DND-41 (cell line): ENCODE measurements around the gene KCNS3.

Experiments
- ATAC-seq: fragments of 200-7000 bp; cut with Tn5 transposase; 3 replicates; pipeline ENCODE4 v1.9.1; 2021; ENCODE audit warnings: low read depth; ENCODE audit not compliant: insufficient read depth
- DNase-seq: peaks from one replicate; pipeline ENCODE4 v3.0.0-alpha.2; 2020
- H2AFZ ChIP-seq: 2 replicates; pipeline ENCODE4 v1.6.0; 2012; ENCODE audit warnings: low read depth, low read length
- H3K27ac ChIP-seq: 2 replicates; pipeline ENCODE4 v1.5.1; 2012; ENCODE audit warnings: low read length, inconsistent platforms
- H3K27me3 ChIP-seq: fragments of 200-600 bp; sonication (generic); 2 replicates; pipeline ENCODE4 v1.6.0; 2012; ENCODE audit warnings: low read length, mild to moderate bottlenecking, inconsistent platforms; ENCODE audit not compliant: insufficient read depth, poor library complexity
- H3K36me3 ChIP-seq: 2 replicates; pipeline ENCODE4 v1.5.1; 2012; ENCODE audit warnings: low read length, inconsistent platforms; ENCODE audit not compliant: insufficient read depth
- H3K4me1 ChIP-seq: 2 replicates; pipeline ENCODE4 v1.5.1; 2012; ENCODE audit warnings: mild to moderate bottlenecking, low read length; ENCODE audit not compliant: insufficient read depth
- H3K4me2 ChIP-seq: 2 replicates; pipeline ENCODE4 v1.6.0; 2012; ENCODE audit warnings: mild to moderate bottlenecking, moderate library complexity, low read length, inconsistent platforms; ENCODE audit not compliant: insufficient read depth
- H3K4me3 ChIP-seq, 2 experiments: fragments of 200-600 bp in 1 of 2; shearing (Covaris generic) in 1 of 2; 2 replicates each; pipeline ENCODE4 v1.5.1; 2012 to 2016; ENCODE audit warnings: inconsistent platforms in 2 of 2, low read length in 2 of 2, mild to moderate bottlenecking in 2 of 2, low read depth in 1 of 2, moderate library complexity in 1 of 2
- H3K79me2 ChIP-seq: 2 replicates; pipeline ENCODE4 v1.6.0; 2012; ENCODE audit warnings: low read length, inconsistent platforms; ENCODE audit not compliant: insufficient read depth
- H3K9ac ChIP-seq: 2 replicates; pipeline ENCODE4 v1.6.0; 2012; ENCODE audit warnings: low read depth, mild to moderate bottlenecking, inconsistent platforms, low read length, moderate library complexity
- H3K9me3 ChIP-seq: 2 replicates; pipeline ENCODE4 v1.5.1; 2012; ENCODE audit warnings: low read length, moderate library complexity, mild to moderate bottlenecking, inconsistent platforms; ENCODE audit not compliant: insufficient read depth, severe bottlenecking
- H4K20me1 ChIP-seq: 2 replicates; pipeline ENCODE4 v1.6.0; 2012; ENCODE audit warnings: low read length; ENCODE audit not compliant: insufficient read depth
- EZH2 ChIP-seq: IDR thresholded peaks from 3 replicates; pipeline ENCODE4 v1.6.1; 2012; ENCODE audit warnings: borderline replicate concordance, low read depth, mild to moderate bottlenecking, moderate library complexity, low read length, inconsistent platforms; ENCODE audit not compliant: severe bottlenecking
- TF ChIP-seq, protein P1 (sequence below): IDR thresholded peaks from 2 replicates; pipeline ENCODE4 v1.5.1; 2012; ENCODE audit warnings: borderline replicate concordance, low read length, moderate library complexity, mild to moderate bottlenecking; ENCODE audit not compliant: poor library complexity, severe bottlenecking; ENCODE audit errors: extremely low read depth

Gene KCNS3

GRCh38 chr2:17976871-17977746 is 98.6 kb downstream of the KCNS3 start:
- H4K20me1 ChIP-seq, result no peaks in the 10 kb centered on the region
- TF ChIP-seq, protein P1, sequence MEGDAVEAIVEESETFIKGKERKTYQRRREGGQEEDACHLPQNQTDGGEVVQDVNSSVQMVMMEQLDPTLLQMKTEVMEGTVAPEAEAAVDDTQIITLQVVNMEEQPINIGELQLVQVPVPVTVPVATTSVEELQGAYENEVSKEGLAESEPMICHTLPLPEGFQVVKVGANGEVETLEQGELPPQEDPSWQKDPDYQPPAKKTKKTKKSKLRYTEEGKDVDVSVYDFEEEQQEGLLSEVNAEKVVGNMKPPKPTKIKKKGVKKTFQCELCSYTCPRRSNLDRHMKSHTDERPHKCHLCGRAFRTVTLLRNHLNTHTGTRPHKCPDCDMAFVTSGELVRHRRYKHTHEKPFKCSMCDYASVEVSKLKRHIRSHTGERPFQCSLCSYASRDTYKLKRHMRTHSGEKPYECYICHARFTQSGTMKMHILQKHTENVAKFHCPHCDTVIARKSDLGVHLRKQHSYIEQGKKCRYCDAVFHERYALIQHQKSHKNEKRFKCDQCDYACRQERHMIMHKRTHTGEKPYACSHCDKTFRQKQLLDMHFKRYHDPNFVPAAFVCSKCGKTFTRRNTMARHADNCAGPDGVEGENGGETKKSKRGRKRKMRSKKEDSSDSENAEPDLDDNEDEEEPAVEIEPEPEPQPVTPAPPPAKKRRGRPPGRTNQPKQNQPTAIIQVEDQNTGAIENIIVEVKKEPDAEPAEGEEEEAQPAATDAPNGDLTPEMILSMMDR, result no peak
- TF ChIP-seq EZH2, result no peak
- H3K27ac ChIP-seq, result no peak overlapping the region
- ATAC-seq (no peak), DNase-seq (no peak)
- H3K4me2 ChIP-seq, result no peak overlapping the region
- no peak overlapping the region for H3K9ac ChIP-seq
- no peak overlapping the region for H3K4me3 ChIP-seq
- H2AFZ ChIP-seq, result no peak overlapping the region
- H3K27me3 ChIP-seq, result no peaks in the 10 kb centered on the region
- H3K9me3 ChIP-seq, result no peaks in the 10 kb centered on the region
- H3K79me2 ChIP-seq, result no peaks in the 10 kb centered on the region
- no peaks in the 10 kb centered on the region for H3K4me1 ChIP-seq
- H3K36me3 ChIP-seq, result no peaks in the 10 kb centered on the region

GRCh38 chr2:17979707-17980106 is 101.2 kb downstream of the KCNS3 start:
- Histone ChIP-seq H3K79me2 (no peaks in the 10 kb centered on the region), H3K4me1 (no peaks in the 10 kb centered on the region), H3K4me3 (no peak overlapping the region), H4K20me1 (no peaks in the 10 kb centered on the region), H3K9ac (no peak overlapping the region), H3K36me3 (no peaks in the 10 kb centered on the region), H3K4me2 (no peak overlapping the region), H3K27ac (no peak overlapping the region), H2AFZ (no peak overlapping the region), H3K27me3 (no peaks in the 10 kb centered on the region), H3K9me3 (no peaks in the 10 kb centered on the region)
- TF ChIP-seq, protein P1, result no peak
- no peak for TF ChIP-seq EZH2
- ATAC-seq, result no peak
- no peak for DNase-seq

DNA sequence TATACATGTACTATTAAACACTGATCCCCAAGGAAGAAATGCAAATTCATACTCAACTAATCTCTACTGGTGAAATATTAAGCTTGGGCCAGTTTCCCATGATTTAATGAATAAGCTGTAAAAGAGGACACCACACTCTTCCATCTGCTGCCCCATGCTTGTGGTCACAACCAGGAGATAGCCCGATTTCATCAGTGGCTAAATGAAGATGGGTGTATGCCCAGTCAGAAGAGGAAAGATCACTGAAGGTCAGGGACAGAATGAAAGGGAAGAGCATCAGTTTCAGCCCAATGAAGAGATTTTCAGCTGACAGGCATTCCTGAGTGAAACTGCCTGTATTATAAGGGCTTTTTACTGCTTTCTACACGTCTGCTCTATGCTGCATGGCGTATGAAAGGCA is 103.5 kb downstream of the KCNS3 start:
- ATAC-seq (no peak), DNase-seq (no peak)
- no peaks in the 10 kb centered on the region for H3K27me3 ChIP-seq
- H3K4me1 ChIP-seq, result no peaks in the 10 kb centered on the region
- H3K4me3 ChIP-seq, result no peak overlapping the region
- no peaks in the 10 kb centered on the region for H3K9me3 ChIP-seq
- H2AFZ ChIP-seq, result no peak overlapping the region
- no peak overlapping the region for H3K9ac ChIP-seq
- H3K27ac ChIP-seq, result no peak overlapping the region
- H3K4me2 ChIP-seq, result no peak overlapping the region
- TF ChIP-seq EZH2, result no peak
- TF ChIP-seq, protein P1, result no peak
- H3K79me2 ChIP-seq, result no peaks in the 10 kb centered on the region
- H3K36me3 ChIP-seq, result no peaks in the 10 kb centered on the region
- no peaks in the 10 kb centered on the region for H4K20me1 ChIP-seq
